ENCODE measurements around the gene SERPINA5. TPM values are rescaled to one million over a fixed set of nuclear protein-coding genes. Genes with fewer than 3 reads are reported as not detected.

SERPINA5 gene
- polyA plus RNA-seq, 2 of the 4 experiments (the other 2 are of a cell fraction), result 0.74 to 0.78 TPM

- FAIRE-seq, result no peak
- peak overlapping the region; percentile 97 to 98; a peak in 5 of 6 replicates for H3K27ac ChIP-seq
- ChIA-PET CTCF (interaction anchor here (2.0 kb wide), 1 partner anchor 12 kb away, joined by 7 read pairs; no protein-coding TSS in a partner anchor), POLR2A (no interaction called here)
- TF ChIP-seq CBX2 (IDR thresholded peaks at IDR 0.05; ENCODE audit: borderline replicate concordance, low read depth) (no peak), BCL3 (IDR thresholded peaks at IDR 0.05) (no peak), CHD2 (IDR thresholded peaks at IDR 0.05; ENCODE audit: low read length, partially characterized antibody) (no peak), JUN (IDR thresholded peaks at IDR 0.05) (no peak), EHF (CRISPR knock-in tag; IDR thresholded peaks at IDR 0.05) (no peak), USF2 (IDR thresholded peaks at IDR 0.05) (no peak), POLR2AphosphoS2 (conservative IDR thresholded peaks at IDR 0.05; ENCODE audit: low read length) (no peak), KDM1A (IDR thresholded peaks at IDR 0.05; ENCODE audit: low read depth) (no peak), NR3C1 (IDR thresholded peaks at IDR 0.05) (no peak), RARB (CRISPR knock-in tag; IDR thresholded peaks at IDR 0.05) (no peak), EP300 (IDR thresholded peaks at IDR 0.05) (no peak), TP53 (CRISPR knock-in tag; IDR thresholded peaks at IDR 0.05) (no peak), MAZ (IDR thresholded peaks at IDR 0.05; ENCODE audit: borderline replicate concordance, low read depth, low read length) (no peak)
- DNase-seq (ENCODE audit: low read depth in 1 of 2, low spot score in 1 of 2), result no peak
- ATAC-seq, result no peak
- H3K4me2 ChIP-seq, result no peak overlapping the region
- H3K9me3 ChIP-seq, result peaks cover 3% of the 10 kb centered on the region; the same call in 1 of the 3 replicates
- H3K4me3 ChIP-seq, result no peak overlapping the region
- WGBS (ENCODE audit: missing lambda C conversion rate), result 86% methylated on average over 9 of the region's 9 CpGs
- peaks cover 66% of the 10 kb centered on the region for H3K4me1 ChIP-seq
Observed at GRCh38 chr14:94596361-94596760, 15.1 kb downstream of the SERPINA5 start.

- Histone ChIP-seq H3K4me2 (peak overlapping the region; percentile 71; the same call in 2 of the 3 replicates), H3K4me1 (peaks cover 80% of the 10 kb centered on the region), H3K4me3 (no peak overlapping the region), H3K27ac (peak overlapping the region; percentile 97 to 98), H3K9me3 (peaks cover 3% of the 10 kb centered on the region; the same call in 1 of the 3 replicates)
- 94% methylated on average over 5 of the region's 5 CpGs for WGBS (ENCODE audit: missing lambda C conversion rate)
- POLR2A ChIA-PET, result interaction anchor here (0.9 kb wide), 1 partner anchor 13 kb away, joined by 3 read pairs; no protein-coding TSS in a partner anchor
- FAIRE-seq, result no peak
- no peak for ATAC-seq
- CTCF ChIA-PET, result interaction anchor here (0.6 to 3.9 kb wide), 9 partner anchors 10 to 255 kb away, joined by 3 to 23 read pairs (median 4); partner anchors contain the start of gene SERPINA5
- TF ChIP-seq MAFK (IDR thresholded peaks at IDR 0.05; ENCODE audit: partially characterized antibody), result no peak
- no peak for TF ChIP-seq ZNF302 (CRISPR knock-in tag; IDR thresholded peaks at IDR 0.05)
- TF ChIP-seq CHD4 (IDR thresholded peaks at IDR 0.05; ENCODE audit: borderline replicate concordance), result no peak
- TF ChIP-seq EP300 (IDR thresholded peaks at IDR 0.05), result no peak
- no peak for TF ChIP-seq ATOH8 (CRISPR knock-in tag; IDR thresholded peaks at IDR 0.05; ENCODE audit: low read depth)
- TF ChIP-seq ZFP36 (IDR thresholded peaks at IDR 0.05; ENCODE audit: borderline replicate concordance, partially characterized antibody), result no peak
- no peak for TF ChIP-seq POLR2A (IDR thresholded peaks at IDR 0.05; ENCODE audit: low read length)
- TF ChIP-seq RFX5 (IDR thresholded peaks at IDR 0.05), result no peak
- TF ChIP-seq CBX8 (IDR thresholded peaks at IDR 0.05), result no peak
- TF ChIP-seq SMC3 (IDR thresholded peaks at IDR 0.05), result no peak
- TF ChIP-seq NR3C1 (IDR thresholded peaks at IDR 0.05), result no peak
- TF ChIP-seq HOXA7 (CRISPR knock-in tag; IDR thresholded peaks at IDR 0.05), result no peak
- TF ChIP-seq NFE2L2 (conservative IDR thresholded peaks at IDR 0.05; ENCODE audit: low read length), result no peak
- no peak for DNase-seq (ENCODE audit: low read depth in 1 of 2, low spot score in 1 of 2)
Observed at GRCh38 chr14:94597788-94598187, 16.6 kb downstream of the SERPINA5 start.

Data from A549 (cell line).